Measurements from ENCODE around the gene INS.

Gene INS

GRCh38 chr11:2158966-2159365, 2.0 kb downstream of the INS start:
- no peaks in the 10 kb centered on the region for H3K79me2 ChIP-seq (ENCODE audit: insufficient read depth, low read length)
- no peaks in the 10 kb centered on the region for H3K36me3 ChIP-seq (ENCODE audit: insufficient read depth, low read length)
- H3K27me3 ChIP-seq (ENCODE audit: insufficient read depth, low read length, poor library complexity) = no peaks in the 10 kb centered on the region
- no peak overlapping the region for H3K27ac ChIP-seq (ENCODE audit: low read length)
- H2AFZ ChIP-seq (ENCODE audit: low read depth, low read length) = no peak overlapping the region
- H3K9ac ChIP-seq (ENCODE audit: low read depth, low read length) = no peak overlapping the region
- TF ChIP-seq CTCF (IDR thresholded peaks at IDR 0.05; ENCODE audit: borderline replicate concordance, extremely low read depth, low read length, poor library complexity, severe bottlenecking) = no peak
- no peak for TF ChIP-seq EZH2 (IDR thresholded peaks at IDR 0.05; ENCODE audit: borderline replicate concordance, low read depth, low read length, severe bottlenecking)
- H3K4me2 ChIP-seq (ENCODE audit: insufficient read depth, low read length) = no peak overlapping the region
- ATAC-seq (ENCODE audit: insufficient read depth, low read depth) (no peak), DNase-seq (no peak)
- no peak overlapping the region for H3K4me3 ChIP-seq (ENCODE audit: low read depth in 1 of 2, low read length in 2 of 2)
- H3K9me3 ChIP-seq (ENCODE audit: insufficient read depth, low read length, severe bottlenecking) = no peaks in the 10 kb centered on the region
- no peaks in the 10 kb centered on the region for H3K4me1 ChIP-seq (ENCODE audit: insufficient read depth, low read length)
- 0 out of 2 replicates have a peak, but pooled peaks cover 14% of the 10 kb centered on the region for H4K20me1 ChIP-seq (ENCODE audit: insufficient read depth, low read length)

- no peak for ATAC-seq (ENCODE audit: insufficient read depth, low read depth)
- TF ChIP-seq EZH2 (IDR thresholded peaks at IDR 0.05; ENCODE audit: borderline replicate concordance, low read depth, low read length, severe bottlenecking) (no peak), CTCF (IDR thresholded peaks at IDR 0.05; ENCODE audit: borderline replicate concordance, extremely low read depth, low read length, poor library complexity, severe bottlenecking) (no peak)
These were observed 2.7 kb downstream of the INS start for GRCh38 chr11:2158296-2158737.

GRCh38 chr11:2157294-2158040, 3.5 kb downstream of the INS start:
- no peaks in the 10 kb centered on the region for H3K4me1 ChIP-seq (ENCODE audit: insufficient read depth, low read length)
- no peaks in the 10 kb centered on the region for H3K36me3 ChIP-seq (ENCODE audit: insufficient read depth, low read length)
- H3K79me2 ChIP-seq (ENCODE audit: insufficient read depth, low read length) = no peaks in the 10 kb centered on the region
- no peak overlapping the region for H3K27ac ChIP-seq (ENCODE audit: low read length)
- no peaks in the 10 kb centered on the region for H3K27me3 ChIP-seq (ENCODE audit: insufficient read depth, low read length, poor library complexity)
- DNase-seq (no peak), ATAC-seq (ENCODE audit: insufficient read depth, low read depth) (no peak)
- TF ChIP-seq CTCF (IDR thresholded peaks at IDR 0.05; ENCODE audit: borderline replicate concordance, extremely low read depth, low read length, poor library complexity, severe bottlenecking) (no peak), EZH2 (IDR thresholded peaks at IDR 0.05; ENCODE audit: borderline replicate concordance, low read depth, low read length, severe bottlenecking) (no peak)
- H4K20me1 ChIP-seq (ENCODE audit: insufficient read depth, low read length) = 0 out of 2 replicates have a peak, but pooled peaks cover 13% of the 10 kb centered on the region
- no peak overlapping the region for H2AFZ ChIP-seq (ENCODE audit: low read depth, low read length)
- no peak overlapping the region for H3K4me2 ChIP-seq (ENCODE audit: insufficient read depth, low read length)
- no peak overlapping the region for H3K9ac ChIP-seq (ENCODE audit: low read depth, low read length)
- no peaks in the 10 kb centered on the region for H3K9me3 ChIP-seq (ENCODE audit: insufficient read depth, low read length, severe bottlenecking)
- no peak overlapping the region for H3K4me3 ChIP-seq (ENCODE audit: low read depth in 1 of 2, low read length in 2 of 2)

More at GRCh38 chr11:2158296-2158737, 2.7 kb downstream of the INS start:
- no peak overlapping the region for H3K4me3 ChIP-seq (ENCODE audit: low read depth in 1 of 2, low read length in 2 of 2)
- H3K36me3 ChIP-seq (ENCODE audit: insufficient read depth, low read length) = no peaks in the 10 kb centered on the region
- no peak overlapping the region for H3K27ac ChIP-seq (ENCODE audit: low read length)
- 0 out of 2 replicates have a peak, but pooled peaks cover 13% of the 10 kb centered on the region for H4K20me1 ChIP-seq (ENCODE audit: insufficient read depth, low read length)
- H3K9ac ChIP-seq (ENCODE audit: low read depth, low read length) = no peak overlapping the region
- no peaks in the 10 kb centered on the region for H3K79me2 ChIP-seq (ENCODE audit: insufficient read depth, low read length)
- no peaks in the 10 kb centered on the region for H3K9me3 ChIP-seq (ENCODE audit: insufficient read depth, low read length, severe bottlenecking)
- DNase-seq = no peak
- H3K4me2 ChIP-seq (ENCODE audit: insufficient read depth, low read length) = no peak overlapping the region
- H2AFZ ChIP-seq (ENCODE audit: low read depth, low read length) = no peak overlapping the region
- H3K4me1 ChIP-seq (ENCODE audit: insufficient read depth, low read length) = no peaks in the 10 kb centered on the region
- no peaks in the 10 kb centered on the region for H3K27me3 ChIP-seq (ENCODE audit: insufficient read depth, low read length, poor library complexity)

Data from DND-41 (cell line).